Prostate gland (tissue), 2 donors: Measurements from ENCODE around the gene TAF12. TPM values are rescaled to one million over a fixed set of nuclear protein-coding genes. Genes with fewer than 3 reads are reported as not detected.
A peak's percentile ranks its signal among the peaks of the same experiment; 100 is the strongest.
"Not testable (repeated sequence)": the region's sequence is repeated elsewhere in the genome, so short reads cannot be mapped to it uniquely, and the experiment has no call there.

Experiments
- DNase-seq: peaks from one replicate; pipeline ENCODE4 v3.0.0-alpha.2; 2019; ENCODE audit warnings: low spot score
- H3K27ac ChIP-seq, 2 donors: fragments of 200-600 bp; sonication (generic); 2 replicates each; pipeline ENCODE4 v1.5.1; 2017 to 2019
- H3K27me3 ChIP-seq: fragments of 200-600 bp; sonication (generic); replicated peaks from 2 replicates; pipeline ENCODE4 v1.5.1; 2019; ENCODE audit not compliant: insufficient read depth
- H3K36me3 ChIP-seq, 2 donors: fragments of 200-600 bp; sonication (generic); 1 replicate in 1 of 2; 2 replicates in 1 of 2; pipeline versions ENCODE4 v1.5.1 to v1.8.1; 2017 to 2019
- H3K4me1 ChIP-seq: fragments of 200-600 bp; sonication (generic); replicated peaks from 2 replicates; pipeline ENCODE4 v1.5.1; 2019
- H3K4me3 ChIP-seq, 2 donors: fragments of 200-600 bp; sonication (generic); 2 replicates each; pipeline ENCODE4 v1.5.1; 2017 to 2019
- H3K9me3 ChIP-seq: fragments of 200-600 bp; sonication (generic); 2 replicates; pipeline ENCODE4 v1.5.1; 2017
- POLR2A ChIP-seq: fragments of 450-650 bp; IDR thresholded peaks from one replicate; pipeline ENCODE4 v1.6.1; 2016; ENCODE audit warnings: antibody characterized with exemption, mild to moderate bottlenecking
- POLR2AphosphoS5 ChIP-seq: sonication (generic); formaldehyde crosslinking; IDR thresholded peaks from one replicate; pipeline ENCODE4 v1.6.1; 2017; ENCODE audit warnings: antibody characterized with exemption
- WGBS: methylation state at CpG from one replicate; pipeline ENCODE4 v1.1.5; 2018; 5-methylcytosine and 5-hydroxymethylcytosine counted together
- intact Hi-C: fragments of 100-400 bp; cut with DNase I; formaldehyde crosslinking; loops from one replicate; pipeline ENCODE4 v1.14.2; 2022
- total RNA-seq, 2 donors: library from RNA; depleted of rRNA; stranded (reverse); fragments of >200 nt; gene quantifications; one replicate each; pipeline ENCODE4 v1.1.0, GENCODE V29; 2016
- TF ChIP-seq, protein P1 (sequence below), 4 experiments: fragments of 200-600 bp in 2 of 4; fragments of 450-650 bp in 2 of 4; sonication (generic) in 2 of 4; IDR thresholded peaks; 1 replicate in 3 of 4; 2 replicates in 1 of 4; pipeline ENCODE4 v1.5.1; 2016 to 2019; ENCODE audit warnings: antibody characterized with exemption in 4 of 4, mild to moderate bottlenecking in 2 of 4, moderate library complexity in 2 of 4

TAF12 gene, protein sequence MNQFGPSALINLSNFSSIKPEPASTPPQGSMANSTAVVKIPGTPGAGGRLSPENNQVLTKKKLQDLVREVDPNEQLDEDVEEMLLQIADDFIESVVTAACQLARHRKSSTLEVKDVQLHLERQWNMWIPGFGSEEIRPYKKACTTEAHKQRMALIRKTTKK
- 10 to 100 TPM; 11.7 to 16.1 TPM for total RNA-seq

DNA sequence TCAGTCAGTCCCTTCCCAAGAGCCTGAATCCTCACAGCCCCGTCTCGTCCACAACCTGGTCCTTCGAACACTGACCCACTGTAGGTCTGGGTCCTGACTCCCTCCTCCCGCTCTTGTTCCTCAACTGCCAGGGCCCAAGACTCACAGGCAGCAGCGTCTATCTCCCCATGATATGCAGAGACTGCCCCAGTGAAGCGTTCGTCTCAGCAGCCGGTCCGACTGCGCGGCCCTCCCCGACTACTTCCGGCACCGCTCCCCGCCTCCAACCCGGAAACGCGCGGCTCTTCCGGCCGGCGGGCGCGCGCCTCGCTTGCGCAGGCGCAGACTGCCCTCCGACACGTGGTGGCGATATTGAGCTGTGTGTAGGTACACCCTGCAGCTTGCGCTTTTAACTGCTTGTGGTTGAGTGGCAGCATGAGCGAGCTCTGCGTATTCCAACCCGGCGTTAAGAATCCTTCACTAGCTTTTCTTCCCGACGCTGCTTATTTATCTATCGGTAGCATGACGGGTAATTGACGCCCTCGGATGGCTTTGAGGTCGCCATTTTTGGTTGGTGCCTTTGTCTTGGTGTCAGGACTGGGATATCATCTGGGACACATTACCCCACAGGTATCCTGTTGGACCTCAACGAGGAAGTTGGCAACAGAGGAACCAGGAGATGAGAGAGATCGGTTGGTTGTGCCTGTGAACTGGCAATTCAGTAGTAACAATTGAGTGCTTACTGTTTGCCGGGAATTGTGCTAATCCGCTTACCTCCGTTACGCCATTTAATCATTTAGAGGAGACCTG is at the start of gene TAF12:
Gene TAF12 (minus strand): TSS at position 221 of the 789 bp plus-strand sequence. CDS start 20,986 bp downstream, outside the sequence.
- Histone ChIP-seq H3K4me1 (no peaks in the 10 kb centered on the region), H3K4me3 (peak within 1 kb of the TSS; percentile 55 to 67), H3K36me3 (no peaks in the 10 kb centered on the region), H3K27ac (peak within 1 kb of the TSS; percentile 81 to 83), H3K9me3 (no peaks in the 10 kb centered on the region), H3K27me3 (no peaks in the 10 kb centered on the region)
- peak; percentile 91 for DNase-seq
- intact Hi-C loops = loop anchor here (2.0 to 10.0 kb wide), 2 partner anchors 58 to 94 kb away; partner anchors contain the start of gene YTHDF2
- WGBS = 1% methylated on average over 48 of the region's 49 CpGs
- peak; percentile 97 for TF ChIP-seq POLR2A
- TF ChIP-seq POLR2AphosphoS5 = peak; percentile 99
- TF ChIP-seq, protein P1, sequence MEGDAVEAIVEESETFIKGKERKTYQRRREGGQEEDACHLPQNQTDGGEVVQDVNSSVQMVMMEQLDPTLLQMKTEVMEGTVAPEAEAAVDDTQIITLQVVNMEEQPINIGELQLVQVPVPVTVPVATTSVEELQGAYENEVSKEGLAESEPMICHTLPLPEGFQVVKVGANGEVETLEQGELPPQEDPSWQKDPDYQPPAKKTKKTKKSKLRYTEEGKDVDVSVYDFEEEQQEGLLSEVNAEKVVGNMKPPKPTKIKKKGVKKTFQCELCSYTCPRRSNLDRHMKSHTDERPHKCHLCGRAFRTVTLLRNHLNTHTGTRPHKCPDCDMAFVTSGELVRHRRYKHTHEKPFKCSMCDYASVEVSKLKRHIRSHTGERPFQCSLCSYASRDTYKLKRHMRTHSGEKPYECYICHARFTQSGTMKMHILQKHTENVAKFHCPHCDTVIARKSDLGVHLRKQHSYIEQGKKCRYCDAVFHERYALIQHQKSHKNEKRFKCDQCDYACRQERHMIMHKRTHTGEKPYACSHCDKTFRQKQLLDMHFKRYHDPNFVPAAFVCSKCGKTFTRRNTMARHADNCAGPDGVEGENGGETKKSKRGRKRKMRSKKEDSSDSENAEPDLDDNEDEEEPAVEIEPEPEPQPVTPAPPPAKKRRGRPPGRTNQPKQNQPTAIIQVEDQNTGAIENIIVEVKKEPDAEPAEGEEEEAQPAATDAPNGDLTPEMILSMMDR (IDR thresholded peaks at IDR 0.05) = peak; percentile 24 to 67 (median 62)

DNA sequence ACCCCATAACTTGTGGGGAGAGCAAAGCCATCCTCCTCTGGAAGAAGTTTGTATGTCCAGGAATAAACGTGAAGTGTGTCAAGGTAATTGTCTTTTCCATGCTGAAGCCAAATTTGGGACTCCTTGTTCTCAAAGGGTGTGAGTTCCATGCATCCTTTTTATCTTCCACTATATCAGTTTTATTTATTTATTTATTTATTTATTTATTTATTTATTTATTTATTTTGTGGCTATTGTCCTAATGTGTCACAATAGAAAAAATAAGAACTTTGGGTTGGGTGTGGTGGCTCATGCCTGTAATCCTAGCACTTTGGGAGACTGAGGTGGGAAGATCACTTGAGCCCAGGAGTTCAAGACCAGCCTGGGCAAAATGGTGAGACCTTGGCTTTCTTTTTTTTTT is 48.8 kb upstream of the TAF12 start:
- H3K27me3 ChIP-seq, H3K4me3 ChIP-seq, H3K4me1 ChIP-seq, DNase-seq, H3K9me3 ChIP-seq, intact Hi-C loops, H3K36me3 ChIP-seq, H3K27ac ChIP-seq: not testable (repeated sequence)
- 91% methylated on average over 1 of the region's 1 CpG for WGBS

DNA sequence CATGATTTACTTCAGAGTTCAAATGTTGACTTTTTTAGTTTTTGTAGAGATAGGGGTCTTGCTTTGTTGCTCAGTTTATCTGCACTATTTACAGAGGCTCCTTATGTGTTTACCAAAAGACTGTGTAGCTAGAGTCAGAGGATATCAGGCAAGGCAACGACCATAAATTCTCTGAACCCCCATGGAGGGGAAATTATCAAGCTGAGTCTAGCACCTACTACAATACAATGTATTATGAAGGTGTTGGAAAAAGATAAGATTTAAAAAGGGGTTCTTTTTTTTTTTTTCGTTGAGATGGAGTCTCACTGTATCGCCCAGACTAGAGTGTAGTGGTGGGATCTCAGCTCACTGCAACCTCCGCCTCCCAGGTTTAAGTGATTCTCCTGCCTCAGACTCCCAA is 42.1 kb upstream of the TAF12 start:
- H3K4me1 ChIP-seq = no peaks in the 10 kb centered on the region
- no peak for DNase-seq
- intact Hi-C loops = no loop called here
- no peaks in the 10 kb centered on the region for H3K36me3 ChIP-seq
- H3K27me3 ChIP-seq = no peaks in the 10 kb centered on the region
- H3K27ac ChIP-seq = no peak overlapping the region
- no peaks in the 10 kb centered on the region for H3K9me3 ChIP-seq
- TF ChIP-seq, protein P1 (IDR thresholded peaks at IDR 0.05) = no peak
- WGBS = 85% methylated on average over 4 of the region's 4 CpGs
- H3K4me3 ChIP-seq = no peak overlapping the region

DNA sequence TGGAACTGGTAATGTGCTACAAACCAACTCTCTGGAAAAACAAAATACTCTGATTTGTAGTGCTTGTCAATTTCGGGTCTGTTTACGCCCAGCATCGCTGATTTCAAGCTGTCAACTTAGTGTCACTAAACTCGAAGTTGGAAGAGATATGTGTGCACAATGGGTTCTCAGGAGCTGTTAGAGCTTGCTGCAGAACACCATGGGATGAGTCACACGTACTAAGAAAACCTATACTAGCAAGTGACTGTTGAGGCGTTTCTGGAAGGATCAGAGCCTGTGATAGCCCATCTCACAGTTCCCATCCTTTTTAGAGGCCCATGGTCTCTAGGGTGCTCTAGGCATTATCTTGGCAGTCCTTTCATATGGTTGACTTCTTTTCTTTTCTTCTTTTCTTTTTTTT is 40.0 kb upstream of the TAF12 start:
- Histone ChIP-seq H3K36me3 (no peaks in the 10 kb centered on the region), H3K9me3 (no peaks in the 10 kb centered on the region), H3K4me3 (no peak overlapping the region), H3K27me3 (no peaks in the 10 kb centered on the region), H3K4me1 (no peaks in the 10 kb centered on the region), H3K27ac (no peak overlapping the region)
- intact Hi-C loops = no loop called here
- no peak for DNase-seq
- no peak for TF ChIP-seq POLR2A
- TF ChIP-seq, protein P1 (IDR thresholded peaks at IDR 0.05) = no peak
- no peak for TF ChIP-seq POLR2AphosphoS5
- WGBS = 78% methylated on average over 6 of the region's 6 CpGs

DNA sequence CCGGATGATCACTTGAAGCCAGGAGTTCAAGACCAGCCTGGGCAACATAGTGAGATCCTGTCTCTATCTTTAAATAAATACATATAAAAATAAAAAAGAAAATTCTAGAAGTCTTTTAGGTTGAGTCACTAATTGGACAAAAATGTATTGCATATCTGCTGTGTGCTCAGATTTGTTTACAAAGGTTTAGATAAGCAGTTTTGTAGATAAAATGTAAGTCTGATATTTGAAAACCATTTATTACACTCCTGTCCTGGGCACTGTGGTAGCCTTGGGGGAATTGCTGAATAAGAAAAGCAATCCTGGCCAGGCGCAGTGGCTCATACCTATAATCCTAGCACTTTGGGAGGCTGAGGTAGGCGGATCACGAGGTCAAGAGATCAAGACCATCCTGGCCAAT is 37.3 kb upstream of the TAF12 start:
- DNase-seq = no peak
- Histone ChIP-seq H3K4me3 (no peak overlapping the region), H3K36me3 (no peaks in the 10 kb centered on the region), H3K9me3 (no peaks in the 10 kb centered on the region), H3K27ac (no peak overlapping the region), H3K4me1 (no peaks in the 10 kb centered on the region), H3K27me3 (no peaks in the 10 kb centered on the region)
- intact Hi-C loops = no loop called here
- TF ChIP-seq POLR2A (no peak), POLR2AphosphoS5 (no peak)
- TF ChIP-seq, protein P1 (IDR thresholded peaks at IDR 0.05) = no peak
- WGBS = 96% methylated on average over 4 of the region's 4 CpGs
